Measurements from ENCODE around the gene CDK5RAP3.
A peak's percentile ranks its signal among the peaks of the same experiment; 100 is the strongest.

The CDK5RAP3 gene

DNA sequence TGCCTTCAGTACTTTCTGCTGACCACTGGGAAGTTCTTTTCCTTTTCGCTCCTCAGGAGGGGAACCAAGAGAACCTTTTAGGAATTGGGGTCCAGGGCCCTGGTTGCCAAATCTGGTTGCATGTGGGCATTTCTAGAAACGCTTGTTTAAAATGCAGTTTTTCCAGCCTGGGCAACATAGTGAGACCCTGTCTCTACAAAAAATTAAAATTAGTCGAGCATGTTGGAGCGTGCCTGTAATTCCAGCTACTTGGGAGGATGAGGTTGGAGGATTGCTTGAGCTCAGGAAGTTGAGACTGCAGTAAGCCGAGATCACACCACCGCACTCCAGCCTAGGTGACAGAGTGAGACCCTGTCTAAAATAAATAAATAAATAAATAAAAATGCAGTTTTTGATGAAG is 28.3 kb upstream of the CDK5RAP3 start:
- Histone ChIP-seq H2AFZ (ENCODE audit: low read depth) (peak overlapping the region; percentile 67; the same call in 1 of the 2 replicates), H3K27ac (no peak overlapping the region), H3K4me1 (ENCODE audit: low read depth, poor library complexity, severe bottlenecking) (peaks cover 52% of the 10 kb centered on the region)

DNA sequence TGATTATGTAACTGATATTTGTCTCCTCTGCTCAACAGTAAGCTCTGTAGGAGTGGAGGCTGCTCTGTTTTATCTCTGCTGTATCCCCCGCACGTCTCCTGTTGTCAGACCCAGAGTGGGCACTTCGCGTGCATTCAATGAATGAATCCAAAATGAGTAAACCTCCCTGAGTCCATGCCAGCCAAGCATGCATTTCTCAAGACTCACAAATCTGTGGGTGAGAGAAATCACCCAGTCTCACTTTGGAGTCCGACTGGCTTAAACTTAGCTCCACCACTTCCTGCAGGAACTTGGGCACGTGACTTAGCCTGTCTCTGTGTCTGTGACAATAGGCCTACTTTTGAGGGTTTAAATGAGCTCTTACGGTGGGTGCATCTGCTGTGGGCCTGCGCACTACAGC is 25.8 kb upstream of the CDK5RAP3 start:
- Histone ChIP-seq H3K9ac (no peak overlapping the region), H3K4me3 (IDR thresholded peaks at IDR 0.05; ENCODE audit: insufficient read depth, low read depth, low read length) (no peak overlapping the region), H3K4me1 (ENCODE audit: low read depth, poor library complexity, severe bottlenecking) (peaks cover 49% of the 10 kb centered on the region), H3K36me3 (ENCODE audit: insufficient read depth) (no peaks in the 10 kb centered on the region; the same call in 1 of the 2 replicates), H3K4me2 (no peak overlapping the region), H3K27me3 (ENCODE audit: insufficient read depth, low read depth) (no peaks in the 10 kb centered on the region), H2AFZ (ENCODE audit: low read depth) (no peak overlapping the region), H3K79me2 (ENCODE audit: insufficient read depth, low read depth) (peaks cover 16% of the 10 kb centered on the region; the same call in 1 of the 2 replicates), H3K27ac (no peak overlapping the region), H4K20me1 (ENCODE audit: insufficient read depth) (no peaks in the 10 kb centered on the region)
- no peak for TF ChIP-seq CTCF (conservative IDR thresholded peaks at IDR 0.05; ENCODE audit: low read depth, low read length)

More for the DNA sequence above, 28.3 kb upstream of the CDK5RAP3 start:
- Histone ChIP-seq H3K27me3 (ENCODE audit: insufficient read depth, low read depth) (no peaks in the 10 kb centered on the region), H4K20me1 (ENCODE audit: insufficient read depth) (no peaks in the 10 kb centered on the region), H3K79me2 (ENCODE audit: insufficient read depth, low read depth) (peaks cover 16% of the 10 kb centered on the region; the same call in 1 of the 2 replicates), H3K9ac (peak overlapping the region; percentile 74; the same call in 1 of the 2 replicates), H3K4me3 (IDR thresholded peaks at IDR 0.05; ENCODE audit: insufficient read depth, low read depth, low read length) (no peak overlapping the region), H3K4me2 (peak overlapping the region; percentile 76), H3K36me3 (ENCODE audit: insufficient read depth) (no peaks in the 10 kb centered on the region; the same call in 1 of the 2 replicates)
- no peak for TF ChIP-seq CTCF (conservative IDR thresholded peaks at IDR 0.05; ENCODE audit: low read depth, low read length)

- Histone ChIP-seq H3K4me3 (IDR thresholded peaks at IDR 0.05; ENCODE audit: insufficient read depth, low read depth, low read length) (no peak overlapping the region), H3K4me1 (ENCODE audit: low read depth, poor library complexity, severe bottlenecking) (peaks cover 48% of the 10 kb centered on the region), H2AFZ (ENCODE audit: low read depth) (no peak overlapping the region), H3K27me3 (ENCODE audit: insufficient read depth, low read depth) (no peaks in the 10 kb centered on the region), H3K36me3 (ENCODE audit: insufficient read depth) (no peaks in the 10 kb centered on the region; the same call in 1 of the 2 replicates), H3K4me2 (no peak overlapping the region), H3K79me2 (ENCODE audit: insufficient read depth, low read depth) (peaks cover 16% of the 10 kb centered on the region; the same call in 1 of the 2 replicates), H3K27ac (no peak overlapping the region), H4K20me1 (ENCODE audit: insufficient read depth) (no peaks in the 10 kb centered on the region), H3K9ac (no peak overlapping the region)
- no peak for TF ChIP-seq CTCF (conservative IDR thresholded peaks at IDR 0.05; ENCODE audit: low read depth, low read length)
Measured at GRCh38 chr17:47945529-47946508, 25.1 kb upstream of the CDK5RAP3 start.

DNA sequence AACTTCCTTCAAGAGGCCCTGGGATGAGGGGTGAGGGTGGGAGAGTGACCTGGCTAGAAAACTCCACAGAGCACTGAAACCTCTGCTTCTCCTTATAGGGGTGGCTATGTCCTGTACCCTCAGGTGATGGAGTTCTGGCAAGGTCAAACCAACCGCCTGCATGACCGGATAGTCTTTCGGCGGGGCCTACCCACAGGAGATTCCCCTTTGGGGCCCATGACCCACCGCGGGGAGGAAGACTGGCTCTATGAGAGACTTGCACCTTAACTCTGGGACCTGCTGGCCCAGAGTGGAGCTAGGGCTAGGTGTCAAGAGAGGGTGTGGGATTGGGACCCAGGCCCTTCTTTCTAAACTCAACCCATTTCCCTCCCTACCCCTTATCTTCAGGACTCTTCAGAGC is 24.4 kb upstream of the CDK5RAP3 start:
- no peak overlapping the region for H3K4me3 ChIP-seq (IDR thresholded peaks at IDR 0.05; ENCODE audit: insufficient read depth, low read depth, low read length)
- H4K20me1 ChIP-seq (ENCODE audit: insufficient read depth) = no peaks in the 10 kb centered on the region
- TF ChIP-seq CTCF (conservative IDR thresholded peaks at IDR 0.05; ENCODE audit: low read depth, low read length) = no peak
- no peaks in the 10 kb centered on the region for H3K27me3 ChIP-seq (ENCODE audit: insufficient read depth, low read depth)
- no peak overlapping the region for H3K27ac ChIP-seq
- peaks cover 16% of the 10 kb centered on the region; the same call in 1 of the 2 replicates for H3K79me2 ChIP-seq (ENCODE audit: insufficient read depth, low read depth)
- H3K4me1 ChIP-seq (ENCODE audit: low read depth, poor library complexity, severe bottlenecking) = peaks cover 44% of the 10 kb centered on the region
- H3K36me3 ChIP-seq (ENCODE audit: insufficient read depth) = no peaks in the 10 kb centered on the region; the same call in 1 of the 2 replicates
- no peak overlapping the region for H2AFZ ChIP-seq (ENCODE audit: low read depth)
- no peak overlapping the region for H3K9ac ChIP-seq
- no peak overlapping the region for H3K4me2 ChIP-seq

All from KMS-11 (cell line).